Gastrocnemius medialis (tissue), 4 donors: ENCODE results near the gene PRDX6. TPM values are rescaled to one million over a fixed set of nuclear protein-coding genes. Genes with fewer than 3 reads are reported as not detected.

Experiments used
- ATAC-seq, 2 donors: fragments of 150-250 bp; one replicate each; pipeline ENCODE4 v1.9.1; 2016
- DNase-seq, 2 donors: peaks; one replicate each; pipeline ENCODE4 v3.0.0-alpha.2; 2019
- H3K27ac ChIP-seq, 4 donors: fragments of 200-600 bp; sonication (generic); 1 replicate in 1 of 4; 2 replicates in 3 of 4; pipeline ENCODE4 v1.5.1; 2016 to 2018; ENCODE audit warnings: mild to moderate bottlenecking in 2 of 4, moderate library complexity in 1 of 4
- H3K27me3 ChIP-seq, 3 donors: fragments of 200-600 bp; sonication (generic) in 2 of 3; 1 replicate in 1 of 3; 2 replicates in 2 of 3; pipeline versions ENCODE4 v1.5.1 to v1.6.0; 2016 to 2019; ENCODE audit warnings: mild to moderate bottlenecking in 1 of 3, moderate library complexity in 1 of 3
- H3K36me3 ChIP-seq, 2 donors: fragments of 200-600 bp; sonication (generic) in 1 of 2; one replicate each; pipeline ENCODE4 v1.5.1; 2017 to 2018
- H3K4me1 ChIP-seq, 2 donors: fragments of 200-600 bp; sonication (generic) in 1 of 2; one replicate each; pipeline ENCODE4 v1.5.1; 2016 to 2017; ENCODE audit warnings: mild to moderate bottlenecking in 2 of 2
- H3K4me3 ChIP-seq, 4 donors: fragments of 200-600 bp; sonication (generic) in 3 of 4; 1 replicate in 1 of 4; 2 replicates in 3 of 4; pipeline ENCODE4 v1.5.1; 2016 to 2019; ENCODE audit warnings: mild to moderate bottlenecking in 2 of 4
- H3K9me3 ChIP-seq, 3 donors: fragments of 200-600 bp; sonication (generic) in 2 of 3; 1 replicate in 1 of 3; 2 replicates in 2 of 3; pipeline ENCODE4 v1.5.1; 2016 to 2019
- CTCF ChIP-seq, 5 experiments: fragments of 450-650 bp in 3 of 5; fragments of 200-600 bp in 2 of 5; sonication (generic) in 2 of 5; IDR thresholded peaks in 4 of 5; conservative IDR thresholded peaks in 1 of 5; 1 replicate in 4 of 5; 2 replicates in 1 of 5; pipeline ENCODE4 v1.5.1; 2016 to 2019; ENCODE audit warnings: antibody characterized with exemption in 5 of 5, mild to moderate bottlenecking in 3 of 5, moderate library complexity in 3 of 5
- POLR2A ChIP-seq, 2 donors: fragments of 450-650 bp; IDR thresholded peaks; one replicate each; pipeline ENCODE4 v1.6.1; 2017; ENCODE audit warnings: antibody characterized with exemption in 2 of 2, mild to moderate bottlenecking in 2 of 2, moderate library complexity in 2 of 2
- in situ Hi-C, 4 donors: fragments of 200-750 bp; cut with MboI; loops; one replicate each; pipeline versions ENCODE4 v1.15.0 to v1.8.0; 2017; ENCODE audit warnings: low sequenced_read_pairs in 4 of 4
- intact Hi-C: fragments of 100-400 bp; cut with DNase I; formaldehyde crosslinking; loops from one replicate; pipeline ENCODE4 v1.15.1; 2023; ENCODE audit warnings: low total_unique reads
- total RNA-seq, 4 donors: library from RNA; depleted of rRNA; stranded (reverse); fragments of >200 nt; gene quantifications; one replicate each; pipeline versions ENCODE4 v1.1.0 to v1.2.3, GENCODE V29; 2016

The PRDX6 gene
- total RNA-seq = 100 to 1,000 TPM; 493 to 573 (median 554) TPM

- in situ Hi-C loops = no loop called here
- TF ChIP-seq POLR2A (IDR thresholded peaks at IDR 0.05) (peak; percentile 85 to 88), CTCF (IDR thresholded peaks at IDR 0.05 in 4 of 5, conservative IDR thresholded peaks at IDR 0.05 in 1 of 5) (peak in 1 of 5 experiments; percentile 7)
- peak; percentile 89 for DNase-seq
- ATAC-seq = peak; percentile 63 to 74
- Histone ChIP-seq H3K27me3 (no peaks in the 10 kb centered on the region), H3K36me3 (peaks cover 9 to 31% of the 10 kb centered on the region in 2 donors), H3K27ac (peak within 1 kb of the TSS; percentile 95 to 100 (median 98)), H3K9me3 (no peaks in the 10 kb centered on the region), H3K4me3 (peak within 1 kb of the TSS; percentile 78 to 94 (median 94)), H3K4me1 (peaks cover 52 to 55% of the 10 kb centered on the region in 2 donors)
- intact Hi-C loops = loop anchor here (1.0 to 5.0 kb wide), 9 partner anchors 235 to 1697 kb away; partner anchors contain the start of genes CENPL, DARS2, KLHL20 and METTL13
Measured at GRCh38 chr1:173477286-173478093, at the start of gene PRDX6. Gene PRDX6 (plus strand): TSS chr1:173477335. CDS start chr1:173477398, 63 bp downstream.

- H3K27me3 ChIP-seq = no peaks in the 10 kb centered on the region
- H3K36me3 ChIP-seq = no peaks in the 10 kb centered on the region
- H3K9me3 ChIP-seq = no peaks in the 10 kb centered on the region
- H3K4me1 ChIP-seq = peaks cover 28 to 29% of the 10 kb centered on the region in 2 donors
- in situ Hi-C loops (loop anchor here in 2 of 4 donors (25.0 kb wide), 2 partner anchors 383 to 733 kb away; partner anchors contain the start of genes CENPL (in 1 of the 2), DARS2 (in 1 of the 2) and RABGAP1L (in 1 of the 2)), intact Hi-C loops (loop anchor here (2.0 to 10.0 kb wide), 5 partner anchors 78 to 788 kb away; partner anchors contain the start of genes CENPL, DARS2 and RC3H1)
- peak; percentile 76 to 80 for ATAC-seq
- DNase-seq = peak; percentile 63 to 75
- TF ChIP-seq POLR2A (IDR thresholded peaks at IDR 0.05) (peak; percentile 11 to 18), CTCF (IDR thresholded peaks at IDR 0.05 in 4 of 5, conservative IDR thresholded peaks at IDR 0.05 in 1 of 5) (peak; percentile 9 to 72 (median 58))
- peak overlapping the region; percentile 10 to 46 (median 40) for H3K4me3 ChIP-seq
- peak overlapping the region; percentile 76 to 83 (median 82) for H3K27ac ChIP-seq
Measured at GRCh38 chr1:173429471-173430402, 47.4 kb upstream of the PRDX6 start.

GRCh38 chr1:173430677-173431303, 46.3 kb upstream of the PRDX6 start:
- H3K27ac ChIP-seq = peak overlapping the region; percentile 76 to 83 (median 82)
- TF ChIP-seq POLR2A (IDR thresholded peaks at IDR 0.05) = no peak
- TF ChIP-seq CTCF (IDR thresholded peaks at IDR 0.05 in 4 of 5, conservative IDR thresholded peaks at IDR 0.05 in 1 of 5) = no peak
- no peak overlapping the region for H3K4me3 ChIP-seq
- no peak for ATAC-seq
- no peaks in the 10 kb centered on the region for H3K36me3 ChIP-seq
- no peaks in the 10 kb centered on the region for H3K9me3 ChIP-seq
- DNase-seq = no peak
- no peaks in the 10 kb centered on the region for H3K27me3 ChIP-seq
- H3K4me1 ChIP-seq = peaks cover 28 to 29% of the 10 kb centered on the region in 2 donors
- in situ Hi-C loops (loop anchor here in 2 of 4 donors (25.0 kb wide), 2 partner anchors 382 to 732 kb away; partner anchors contain the start of genes CENPL (in 1 of the 2), DARS2 (in 1 of the 2) and RABGAP1L (in 1 of the 2)), intact Hi-C loops (loop anchor here (1.0 to 5.0 kb wide), 4 partner anchors 46 to 787 kb away; partner anchors contain the start of genes CENPL and DARS2)
